GM12801 (cell line): Measurements from ENCODE around the gene UBA6.

ENCODE experiments used
- CTCF ChIP-seq: IDR thresholded peaks from one replicate; pipeline ENCODE4 v1.5.1; 2011; ENCODE audit warnings: control low read depth; ENCODE audit not compliant: insufficient read length; ENCODE audit errors: extremely low read depth

The UBA6 gene

GRCh38 chr4:67682266-67682665, 18.7 kb downstream of the UBA6 start:
- no peak for TF ChIP-seq CTCF

GRCh38 chr4:67680581-67681222, 20.3 kb downstream of the UBA6 start:
- TF ChIP-seq CTCF = no peak

GRCh38 chr4:67678612-67679011, 22.3 kb downstream of the UBA6 start:
- TF ChIP-seq CTCF = no peak

GRCh38 chr4:67674098-67674497, 26.9 kb downstream of the UBA6 start:
- TF ChIP-seq CTCF = no peak

- no peak for TF ChIP-seq CTCF
Observed at GRCh38 chr4:67668315-67668714, 32.6 kb downstream of the UBA6 start.

GRCh38 chr4:67660418-67660817, 40.5 kb downstream of the UBA6 start:
- TF ChIP-seq CTCF = no peak

- no peak for TF ChIP-seq CTCF
Observed at GRCh38 chr4:67659065-67659464, 41.9 kb downstream of the UBA6 start.
